RWPE2 (cell line): ENCODE data around the gene CCDC117.

ENCODE experiments used
- ATAC-seq: fragments of 200-7000 bp; cut with Tn5 transposase; 3 replicates; pipeline ENCODE4 v1.9.1; 2021; ENCODE audit warnings: low read depth
- DNase-seq: peaks from one replicate; pipeline ENCODE4 v3.0.0-alpha.2; 2020; ENCODE audit warnings: low spot score
- H3K27ac ChIP-seq: fragments of 450-650 bp; 2 replicates; pipeline ENCODE4 v1.5.1; 2017; ENCODE audit warnings: mild to moderate bottlenecking; ENCODE audit not compliant: poor library complexity, severe bottlenecking
- H3K27me3 ChIP-seq: fragments of 250-450 bp; sonication (Bioruptor Pico); 2 replicates; pipeline ENCODE4 v1.5.1; 2021; ENCODE audit warnings: mild to moderate bottlenecking, moderate library complexity; ENCODE audit not compliant: insufficient read depth, poor library complexity, severe bottlenecking
- H3K36me3 ChIP-seq: fragments of 250-450 bp; sonication (Bioruptor Pico); 2 replicates; pipeline ENCODE4 v1.5.1; 2020; ENCODE audit warnings: low read depth, mild to moderate bottlenecking, moderate library complexity
- H3K4me1 ChIP-seq: fragments of 250-450 bp; sonication (Bioruptor Pico); 2 replicates; pipeline ENCODE4 v1.5.1; 2021; ENCODE audit warnings: mild to moderate bottlenecking, moderate library complexity; ENCODE audit not compliant: insufficient read depth, poor library complexity, severe bottlenecking
- H3K4me3 ChIP-seq: fragments of 250-450 bp; sonication (Bioruptor Pico); 2 replicates; pipeline ENCODE4 v1.5.1; 2021; ENCODE audit warnings: mild to moderate bottlenecking, moderate library complexity; ENCODE audit not compliant: severe bottlenecking
- H3K9me3 ChIP-seq: fragments of 250-450 bp; sonication (Bioruptor Pico); 2 replicates; pipeline ENCODE4 v1.5.1; 2021; ENCODE audit warnings: mild to moderate bottlenecking, moderate library complexity; ENCODE audit not compliant: severe bottlenecking
- TF ChIP-seq, protein P1 (sequence below): fragments of 450-650 bp; IDR thresholded peaks from one replicate; pipeline ENCODE4 v1.5.1; 2017; ENCODE audit warnings: mild to moderate bottlenecking, moderate library complexity; ENCODE audit not compliant: poor library complexity, severe bottlenecking

The CCDC117 gene

GRCh38 chr22:28780296-28780695 lies 7.8 kb downstream of the CCDC117 start:
- H3K36me3 ChIP-seq = peaks cover 71% of the 10 kb centered on the region
- no peak for DNase-seq
- TF ChIP-seq, protein P1, sequence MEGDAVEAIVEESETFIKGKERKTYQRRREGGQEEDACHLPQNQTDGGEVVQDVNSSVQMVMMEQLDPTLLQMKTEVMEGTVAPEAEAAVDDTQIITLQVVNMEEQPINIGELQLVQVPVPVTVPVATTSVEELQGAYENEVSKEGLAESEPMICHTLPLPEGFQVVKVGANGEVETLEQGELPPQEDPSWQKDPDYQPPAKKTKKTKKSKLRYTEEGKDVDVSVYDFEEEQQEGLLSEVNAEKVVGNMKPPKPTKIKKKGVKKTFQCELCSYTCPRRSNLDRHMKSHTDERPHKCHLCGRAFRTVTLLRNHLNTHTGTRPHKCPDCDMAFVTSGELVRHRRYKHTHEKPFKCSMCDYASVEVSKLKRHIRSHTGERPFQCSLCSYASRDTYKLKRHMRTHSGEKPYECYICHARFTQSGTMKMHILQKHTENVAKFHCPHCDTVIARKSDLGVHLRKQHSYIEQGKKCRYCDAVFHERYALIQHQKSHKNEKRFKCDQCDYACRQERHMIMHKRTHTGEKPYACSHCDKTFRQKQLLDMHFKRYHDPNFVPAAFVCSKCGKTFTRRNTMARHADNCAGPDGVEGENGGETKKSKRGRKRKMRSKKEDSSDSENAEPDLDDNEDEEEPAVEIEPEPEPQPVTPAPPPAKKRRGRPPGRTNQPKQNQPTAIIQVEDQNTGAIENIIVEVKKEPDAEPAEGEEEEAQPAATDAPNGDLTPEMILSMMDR = no peak
- no peaks in the 10 kb centered on the region for H3K27me3 ChIP-seq
- H3K4me1 ChIP-seq = no peaks in the 10 kb centered on the region
- H3K4me3 ChIP-seq = no peak overlapping the region
- no peak for ATAC-seq
- H3K27ac ChIP-seq = no peak overlapping the region
- no peaks in the 10 kb centered on the region for H3K9me3 ChIP-seq

DNA sequence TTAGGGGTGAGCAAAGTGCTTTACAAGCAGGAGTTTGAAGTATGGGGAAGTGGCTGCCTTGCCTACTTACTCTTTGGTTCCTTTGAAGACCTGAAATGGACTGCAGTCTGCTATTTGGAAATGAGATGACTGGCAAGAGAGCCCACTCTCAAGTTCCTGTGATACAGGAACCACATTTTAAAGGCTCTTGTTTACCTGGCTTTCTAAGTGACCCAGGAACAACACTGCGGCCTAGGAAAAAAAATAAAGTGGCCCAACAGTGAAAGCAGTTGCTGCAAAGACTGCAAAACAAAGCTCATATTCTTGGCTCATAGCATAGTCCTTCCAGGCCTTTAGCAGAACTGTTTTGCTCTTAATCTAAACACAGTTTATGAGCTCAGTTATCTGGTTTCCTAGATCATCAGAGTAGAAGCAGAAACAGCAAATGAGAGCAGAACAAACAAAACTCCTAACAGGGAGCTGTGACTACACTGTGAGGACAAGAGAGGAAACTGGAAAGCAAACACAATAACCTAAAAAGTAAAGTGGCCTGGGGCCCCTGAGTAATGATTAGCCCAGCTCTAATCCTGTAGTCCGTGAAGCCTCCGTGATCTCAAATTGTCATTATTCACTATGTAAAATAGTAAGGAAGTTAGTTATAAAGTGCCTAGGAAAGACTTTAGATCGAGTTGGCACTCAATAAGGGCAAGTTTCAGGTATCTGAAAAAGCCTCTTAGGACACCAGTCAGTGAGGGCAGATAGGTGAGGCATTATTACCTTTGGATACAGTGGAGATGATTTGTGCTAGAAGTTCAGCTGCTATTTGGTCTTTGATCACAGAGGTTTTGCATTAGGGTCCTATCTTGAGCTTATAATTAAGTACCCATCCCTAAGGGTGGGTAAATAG lies 11.5 kb downstream of the CCDC117 start:
- DNase-seq = no peak
- no peaks in the 10 kb centered on the region for H3K4me1 ChIP-seq
- TF ChIP-seq, protein P1 = no peak
- H3K27me3 ChIP-seq = no peaks in the 10 kb centered on the region
- ATAC-seq = no peak
- no peak overlapping the region for H3K27ac ChIP-seq
- H3K36me3 ChIP-seq = peaks cover 65% of the 10 kb centered on the region
- H3K9me3 ChIP-seq = no peaks in the 10 kb centered on the region
- no peak overlapping the region for H3K4me3 ChIP-seq

- Histone ChIP-seq H3K27ac (no peak overlapping the region), H3K36me3 (peaks cover 34% of the 10 kb centered on the region)
These were observed 16.1 kb downstream of the CCDC117 start for GRCh38 chr22:28788601-28789000.

DNA sequence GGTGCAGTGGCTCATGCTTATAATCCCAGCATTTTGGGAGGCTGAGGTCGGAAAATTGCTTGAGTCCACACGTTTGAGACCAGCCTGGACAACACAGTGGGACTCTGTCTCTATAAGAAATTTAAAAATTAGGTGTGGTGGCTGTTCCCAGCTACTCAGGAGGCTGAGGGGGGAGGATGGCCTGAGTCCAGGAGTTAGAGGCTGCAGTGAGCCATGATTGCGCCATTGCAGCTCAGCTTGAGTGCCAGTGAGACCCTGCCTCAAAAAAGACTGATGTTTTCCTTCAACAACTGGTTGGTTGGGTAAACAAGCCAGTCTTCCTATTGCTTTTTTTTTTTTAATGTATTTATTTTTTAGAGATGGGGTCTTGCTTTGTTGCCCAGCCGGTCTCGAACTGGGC lies 18.6 kb downstream of the CCDC117 start:
- ATAC-seq (no peak), DNase-seq (no peak)
- Histone ChIP-seq H3K27me3 (no peaks in the 10 kb centered on the region), H3K4me3 (no peak overlapping the region), H3K27ac (no peak overlapping the region), H3K36me3 (peaks cover 40% of the 10 kb centered on the region), H3K4me1 (no peaks in the 10 kb centered on the region), H3K9me3 (no peaks in the 10 kb centered on the region)
- TF ChIP-seq, protein P1 = no peak

More at GRCh38 chr22:28788601-28789000, 16.1 kb downstream of the CCDC117 start:
- TF ChIP-seq, protein P1 = no peak
- no peak overlapping the region for H3K4me3 ChIP-seq
- no peaks in the 10 kb centered on the region for H3K27me3 ChIP-seq
- H3K9me3 ChIP-seq = no peaks in the 10 kb centered on the region
- ATAC-seq (no peak), DNase-seq (no peak)
- no peaks in the 10 kb centered on the region for H3K4me1 ChIP-seq
